ENCODE measurements around the gene SPTBN1.
A peak's percentile ranks its signal among the peaks of the same experiment; 100 is the strongest.

The SPTBN1 gene

GRCh38 chr2:54470266-54470938 lies 14.3 kb downstream of the SPTBN1 start:
- Histone ChIP-seq H3K4me3 (ENCODE audit: extremely low read depth, insufficient read depth, low read length, poor library complexity, severe bottlenecking) (no peak overlapping the region), H3K27ac (ENCODE audit: low read depth, low read length, severe bottlenecking) (peak overlapping the region; percentile 87), H3K9me3 (ENCODE audit: control insufficient read depth, low read length) (no peaks in the 10 kb centered on the region), H3K4me1 (ENCODE audit: control insufficient read depth, insufficient read depth, low read length, poor library complexity, severe bottlenecking) (peaks cover 29% of the 10 kb centered on the region), H3K36me3 (ENCODE audit: control insufficient read depth, insufficient read depth, low read length) (no peaks in the 10 kb centered on the region)
- 65 to 70% methylated on average over 4 of the region's 6 CpGs for WGBS, 2 experiments (ENCODE audit: insufficient coverage in 2 of 2)

GRCh38 chr2:54471221-54471711 lies 15.1 kb downstream of the SPTBN1 start:
- Histone ChIP-seq H3K4me1 (ENCODE audit: control insufficient read depth, insufficient read depth, low read length, poor library complexity, severe bottlenecking) (peaks cover 29% of the 10 kb centered on the region), H3K9me3 (ENCODE audit: control insufficient read depth, low read length) (no peaks in the 10 kb centered on the region), H3K4me3 (ENCODE audit: extremely low read depth, insufficient read depth, low read length, poor library complexity, severe bottlenecking) (no peak overlapping the region), H3K27ac (ENCODE audit: low read depth, low read length, severe bottlenecking) (peak overlapping the region; percentile 87), H3K36me3 (ENCODE audit: control insufficient read depth, insufficient read depth, low read length) (no peaks in the 10 kb centered on the region)
- 67 to 73% methylated on average over 1 of the region's 1 CpG for WGBS, 2 experiments (ENCODE audit: insufficient coverage in 2 of 2)

GRCh38 chr2:54473851-54474250 lies 17.7 kb downstream of the SPTBN1 start:
- no peaks in the 10 kb centered on the region for H3K36me3 ChIP-seq (ENCODE audit: control insufficient read depth, insufficient read depth, low read length)
- peaks cover 33% of the 10 kb centered on the region for H3K4me1 ChIP-seq (ENCODE audit: control insufficient read depth, insufficient read depth, low read length, poor library complexity, severe bottlenecking)
- no peaks in the 10 kb centered on the region for H3K9me3 ChIP-seq (ENCODE audit: control insufficient read depth, low read length)
- 92% methylated on average over 1 of the region's 1 CpG; no CpG with 5 or more reads in 1 of the 2 experiments for WGBS, 2 experiments (ENCODE audit: insufficient coverage in 2 of 2)
- H3K4me3 ChIP-seq (ENCODE audit: extremely low read depth, insufficient read depth, low read length, poor library complexity, severe bottlenecking) = no peak overlapping the region
- H3K27ac ChIP-seq (ENCODE audit: low read depth, low read length, severe bottlenecking) = no peak overlapping the region

GRCh38 chr2:54475285-54475684 lies 19.2 kb downstream of the SPTBN1 start:
- Histone ChIP-seq H3K9me3 (ENCODE audit: control insufficient read depth, low read length) (no peaks in the 10 kb centered on the region), H3K36me3 (ENCODE audit: control insufficient read depth, insufficient read depth, low read length) (no peaks in the 10 kb centered on the region), H3K4me3 (ENCODE audit: extremely low read depth, insufficient read depth, low read length, poor library complexity, severe bottlenecking) (no peak overlapping the region), H3K4me1 (ENCODE audit: control insufficient read depth, insufficient read depth, low read length, poor library complexity, severe bottlenecking) (peaks cover 27% of the 10 kb centered on the region), H3K27ac (ENCODE audit: low read depth, low read length, severe bottlenecking) (no peak overlapping the region)
- 100% methylated on average over 1 of the region's 3 CpGs for WGBS, 2 experiments (ENCODE audit: insufficient coverage in 2 of 2)

- H3K4me1 ChIP-seq (ENCODE audit: control insufficient read depth, insufficient read depth, low read length, poor library complexity, severe bottlenecking) = peaks cover 23% of the 10 kb centered on the region
- WGBS, 2 experiments (ENCODE audit: insufficient coverage in 2 of 2) = 83 to 96% methylated on average over 4 to 5 of the region's 5 CpGs
- H3K9me3 ChIP-seq (ENCODE audit: control insufficient read depth, low read length) = no peaks in the 10 kb centered on the region
- H3K36me3 ChIP-seq (ENCODE audit: control insufficient read depth, insufficient read depth, low read length) = no peaks in the 10 kb centered on the region
- no peak overlapping the region for H3K4me3 ChIP-seq (ENCODE audit: extremely low read depth, insufficient read depth, low read length, poor library complexity, severe bottlenecking)
- no peak overlapping the region for H3K27ac ChIP-seq (ENCODE audit: low read depth, low read length, severe bottlenecking)
These were observed 19.8 kb downstream of the SPTBN1 start for GRCh38 chr2:54475919-54476318.

GRCh38 chr2:54476852-54477251 lies 20.7 kb downstream of the SPTBN1 start:
- H3K4me3 ChIP-seq (ENCODE audit: extremely low read depth, insufficient read depth, low read length, poor library complexity, severe bottlenecking) = no peak overlapping the region
- WGBS, 2 experiments (ENCODE audit: insufficient coverage in 2 of 2) = 83% methylated on average over 1 of the region's 2 CpGs; no CpG with 5 or more reads in 1 of the 2 experiments
- no peaks in the 10 kb centered on the region for H3K9me3 ChIP-seq (ENCODE audit: control insufficient read depth, low read length)
- H3K4me1 ChIP-seq (ENCODE audit: control insufficient read depth, insufficient read depth, low read length, poor library complexity, severe bottlenecking) = peaks cover 19% of the 10 kb centered on the region
- H3K27ac ChIP-seq (ENCODE audit: low read depth, low read length, severe bottlenecking) = no peak overlapping the region
- no peaks in the 10 kb centered on the region for H3K36me3 ChIP-seq (ENCODE audit: control insufficient read depth, insufficient read depth, low read length)

- Histone ChIP-seq H3K36me3 (ENCODE audit: control insufficient read depth, insufficient read depth, low read length) (no peaks in the 10 kb centered on the region), H3K4me1 (ENCODE audit: control insufficient read depth, insufficient read depth, low read length, poor library complexity, severe bottlenecking) (peaks cover 28% of the 10 kb centered on the region), H3K27ac (ENCODE audit: low read depth, low read length, severe bottlenecking) (no peak overlapping the region), H3K4me3 (ENCODE audit: extremely low read depth, insufficient read depth, low read length, poor library complexity, severe bottlenecking) (no peak overlapping the region), H3K9me3 (ENCODE audit: control insufficient read depth, low read length) (no peaks in the 10 kb centered on the region)
- 100% methylated on average over 1 to 4 of the region's 4 CpGs for WGBS, 2 experiments (ENCODE audit: insufficient coverage in 2 of 2)
These were observed 21.8 kb downstream of the SPTBN1 start for GRCh38 chr2:54477896-54478295.

- Histone ChIP-seq H3K36me3 (ENCODE audit: control insufficient read depth, insufficient read depth, low read length) (peaks cover 3% of the 10 kb centered on the region), H3K9me3 (ENCODE audit: control insufficient read depth, low read length) (no peaks in the 10 kb centered on the region), H3K4me1 (ENCODE audit: control insufficient read depth, insufficient read depth, low read length, poor library complexity, severe bottlenecking) (peaks cover 36% of the 10 kb centered on the region), H3K27ac (ENCODE audit: low read depth, low read length, severe bottlenecking) (no peak overlapping the region), H3K4me3 (ENCODE audit: extremely low read depth, insufficient read depth, low read length, poor library complexity, severe bottlenecking) (no peak overlapping the region)
- WGBS, 2 experiments (ENCODE audit: insufficient coverage in 2 of 2) = no CpG with 5 or more reads among the region's 1 CpG
These were observed 22.8 kb downstream of the SPTBN1 start for GRCh38 chr2:54478899-54479298.

- Histone ChIP-seq H3K4me3 (ENCODE audit: extremely low read depth, insufficient read depth, low read length, poor library complexity, severe bottlenecking) (no peak overlapping the region), H3K27ac (ENCODE audit: low read depth, low read length, severe bottlenecking) (no peak overlapping the region), H3K4me1 (ENCODE audit: control insufficient read depth, insufficient read depth, low read length, poor library complexity, severe bottlenecking) (peaks cover 37% of the 10 kb centered on the region), H3K9me3 (ENCODE audit: control insufficient read depth, low read length) (no peaks in the 10 kb centered on the region), H3K36me3 (ENCODE audit: control insufficient read depth, insufficient read depth, low read length) (peaks cover 5% of the 10 kb centered on the region)
- WGBS, 2 experiments (ENCODE audit: insufficient coverage in 2 of 2) = 75 to 100% methylated on average over 1 of the region's 2 CpGs
These were observed 23.3 kb downstream of the SPTBN1 start for GRCh38 chr2:54479424-54479823.

GRCh38 chr2:54480025-54480424 lies 23.9 kb downstream of the SPTBN1 start:
- H3K4me1 ChIP-seq (ENCODE audit: control insufficient read depth, insufficient read depth, low read length, poor library complexity, severe bottlenecking) = peaks cover 37% of the 10 kb centered on the region
- 83% methylated on average over 1 of the region's 2 CpGs; no CpG with 5 or more reads in 1 of the 2 experiments for WGBS, 2 experiments (ENCODE audit: insufficient coverage in 2 of 2)
- H3K9me3 ChIP-seq (ENCODE audit: control insufficient read depth, low read length) = no peaks in the 10 kb centered on the region
- peaks cover 11% of the 10 kb centered on the region for H3K36me3 ChIP-seq (ENCODE audit: control insufficient read depth, insufficient read depth, low read length)
- no peak overlapping the region for H3K27ac ChIP-seq (ENCODE audit: low read depth, low read length, severe bottlenecking)
- H3K4me3 ChIP-seq (ENCODE audit: extremely low read depth, insufficient read depth, low read length, poor library complexity, severe bottlenecking) = no peak overlapping the region

GRCh38 chr2:54481686-54482085 lies 25.6 kb downstream of the SPTBN1 start:
- peaks cover 37% of the 10 kb centered on the region for H3K4me1 ChIP-seq (ENCODE audit: control insufficient read depth, insufficient read depth, low read length, poor library complexity, severe bottlenecking)
- H3K4me3 ChIP-seq (ENCODE audit: extremely low read depth, insufficient read depth, low read length, poor library complexity, severe bottlenecking) = no peak overlapping the region
- no peak overlapping the region for H3K27ac ChIP-seq (ENCODE audit: low read depth, low read length, severe bottlenecking)
- H3K9me3 ChIP-seq (ENCODE audit: control insufficient read depth, low read length) = no peaks in the 10 kb centered on the region
- 92 to 100% methylated on average over 1 of the region's 3 CpGs for WGBS, 2 experiments (ENCODE audit: insufficient coverage in 2 of 2)
- H3K36me3 ChIP-seq (ENCODE audit: control insufficient read depth, insufficient read depth, low read length) = peaks cover 12% of the 10 kb centered on the region
